A549 treated with RU486 at 1 μM for 4 hours (cell line): ENCODE measurements around the gene MYBPHL. TPM values are rescaled to one million over a fixed set of nuclear protein-coding genes. Genes with fewer than 3 reads are reported as not detected.

Experiments used
- total RNA-seq: library from RNA; stranded (reverse); fragments of 200-300 nt; extraction: Qiagen RNA extraction; gene quantifications from 5 replicates; pipeline ENCODE4 v1.2.3, GENCODE V29; 2022; ENCODE audit warnings: low read depth

The MYBPHL gene, protein sequence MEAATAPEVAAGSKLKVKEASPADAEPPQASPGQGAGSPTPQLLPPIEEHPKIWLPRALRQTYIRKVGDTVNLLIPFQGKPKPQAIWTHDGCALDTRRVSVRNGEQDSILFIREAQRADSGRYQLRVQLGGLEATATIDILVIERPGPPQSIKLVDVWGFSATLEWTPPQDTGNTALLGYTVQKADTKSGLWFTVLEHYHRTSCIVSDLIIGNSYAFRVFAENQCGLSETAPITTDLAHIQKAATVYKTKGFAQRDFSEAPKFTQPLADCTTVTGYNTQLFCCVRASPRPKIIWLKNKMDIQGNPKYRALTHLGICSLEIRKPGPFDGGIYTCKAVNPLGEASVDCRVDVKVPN
- not detected in 5 replicates for total RNA-seq

GRCh38 chr1:109306832-109307273, at the start of gene MYBPHL:
Gene MYBPHL, minus strand, starts transcription at chr1:109307011. Its CDS starts 20 bp downstream, at chr1:109306991.

DNA sequence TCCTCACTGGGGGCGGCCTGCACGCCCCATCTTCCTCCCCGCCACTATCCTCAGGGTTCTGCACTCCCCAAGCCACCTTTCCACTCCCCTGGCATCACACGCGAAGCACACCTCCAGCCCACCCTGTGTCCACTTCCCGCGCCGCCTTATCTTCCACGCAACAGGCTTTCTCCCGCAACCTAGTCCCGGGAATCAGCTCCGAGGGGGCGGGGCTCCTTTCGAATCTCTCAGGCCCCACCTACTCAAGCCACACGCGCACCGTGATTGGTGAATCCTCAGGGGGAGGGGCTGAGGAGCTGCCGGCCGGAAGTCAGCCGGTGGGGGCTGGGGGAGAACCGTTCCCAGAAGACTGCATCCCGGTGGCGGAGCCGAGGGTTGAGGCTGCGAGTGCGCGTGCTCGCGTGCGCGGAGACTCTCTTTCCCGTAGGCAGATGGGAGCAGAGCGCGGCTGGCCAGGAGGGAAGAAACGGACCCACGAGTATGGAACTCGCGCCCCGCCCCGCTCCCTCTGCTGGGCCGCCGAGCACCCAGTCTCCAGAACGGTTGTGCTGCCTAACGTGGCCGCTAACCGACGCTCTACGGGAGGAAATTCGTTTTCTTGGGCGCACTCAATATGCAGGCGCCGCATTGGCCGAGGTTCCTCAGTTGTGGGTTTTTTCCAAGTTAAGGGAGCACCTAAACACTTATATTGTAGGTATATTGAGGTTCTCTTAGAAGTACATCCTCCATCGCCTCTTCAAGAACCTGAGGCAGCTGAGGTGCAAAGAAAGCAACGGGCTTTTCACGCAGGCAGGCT, 23.7 kb downstream of the MYBPHL start, which contains the start of gene PSRC1:
Gene PSRC1 (minus strand): TSS at position 194 of the 796 bp plus-strand sequence.

GRCh38 chr1:109248797-109249629, 57.8 kb downstream of the MYBPHL start, which contains the start of gene CELSR2:
Gene CELSR2, plus strand, starts transcription at chr1:109249539. Its CDS starts 541 bp downstream, at chr1:109250080.

Other genes with a start within 250 kb of the MYBPHL start
- 16.1 to 39.7 TPM (median 28.1 TPM) in 5 replicates for gene TAF13, start 231.0 kb downstream of the MYBPHL start, total RNA-seq
- gene TMEM167B, start 216.2 kb downstream of the MYBPHL start, total RNA-seq, result 8.1 to 11.7 TPM (median 10.0 TPM) in 5 replicates
- 0.37 to 1.5 TPM (median 0.51 TPM) in 5 replicates for gene ELAPOR1, start 192.9 kb downstream of the MYBPHL start, total RNA-seq
- 93.6 to 105 TPM (median 99.7 TPM) in 5 replicates for gene SARS1, start 93.1 kb downstream of the MYBPHL start, total RNA-seq
- gene CELSR2, start 57.5 kb downstream of the MYBPHL start, total RNA-seq, result 3.6 to 5.9 TPM (median 5.2 TPM) in 5 replicates
- gene PSRC1, start 23.9 kb downstream of the MYBPHL start, total RNA-seq, result 17.3 to 26.9 TPM (median 24.6 TPM) in 5 replicates
- gene SORT1, start 90.9 kb upstream of the MYBPHL start, total RNA-seq, result 3.0 to 4.8 TPM (median 3.8 TPM) in 5 replicates
- 102 to 125 TPM (median 116 TPM) in 5 replicates for gene PSMA5, start 119.4 kb upstream of the MYBPHL start, total RNA-seq
- 0.06 to 0.13 TPM (median 0.10 TPM) in 4 of 5 replicates, not detected in the other for gene SYPL2, start 159.5 kb upstream of the MYBPHL start, total RNA-seq
- gene ATXN7L2, start 176.9 kb upstream of the MYBPHL start, total RNA-seq, result 1.6 to 2.8 TPM (median 2.3 TPM) in 5 replicates
- gene CYB561D1, start 187.1 kb upstream of the MYBPHL start, total RNA-seq, result 3.5 to 5.0 TPM (median 4.4 TPM) in 5 replicates
- gene AMIGO1, start 202.7 kb upstream of the MYBPHL start, total RNA-seq, result 1.1 to 1.4 TPM (median 1.2 TPM) in 5 replicates
- gene GPR61, start 232.9 kb upstream of the MYBPHL start, total RNA-seq, result not detected in 5 replicates
- gene GNAI3, start 241.6 kb upstream of the MYBPHL start, total RNA-seq, result 2.8 to 5.3 TPM (median 5.1 TPM) in 5 replicates